ENCODE results near the gene HOXA2.

HOXA2 gene

DNA sequence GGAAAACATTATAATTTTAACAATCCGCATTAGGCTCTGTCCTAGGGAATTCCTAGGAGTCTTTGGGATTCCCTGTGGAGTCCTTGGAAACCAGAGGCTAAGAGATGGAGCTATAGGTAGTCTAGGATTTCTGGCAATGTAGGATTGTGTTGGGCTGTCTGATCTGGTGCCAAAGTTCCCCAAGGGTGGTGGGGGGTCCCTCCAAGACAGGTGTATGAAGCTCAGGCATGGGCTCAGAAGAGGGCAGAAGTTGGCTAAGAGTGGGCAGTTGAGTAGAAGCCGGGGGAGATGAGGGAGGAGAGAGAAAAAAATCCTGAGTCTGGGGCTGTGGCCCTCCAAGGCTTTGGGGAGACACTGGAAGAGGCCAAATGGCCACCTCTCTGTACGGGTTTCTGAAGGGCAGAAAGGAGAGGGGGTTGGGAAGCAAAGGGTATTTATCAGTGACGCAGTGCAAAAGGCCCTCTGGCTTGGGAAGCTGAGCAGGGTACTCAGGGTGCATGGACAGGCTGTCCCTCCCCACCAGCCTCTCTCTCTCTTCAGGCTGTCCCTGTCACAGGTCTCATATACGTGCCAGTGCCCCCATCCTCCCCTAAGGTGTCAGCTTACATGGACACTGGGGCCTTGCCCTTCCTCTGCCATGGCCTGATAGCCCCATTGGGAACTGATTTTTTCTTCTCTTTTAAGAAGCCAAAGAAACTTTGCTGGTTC lies 44.2 kb upstream of the HOXA2 start:
- peaks cover 5 to 9% of the 10 kb centered on the region in 2 donors for H3K36me3 ChIP-seq (ENCODE audit: control insufficient read depth in 2 of 2, insufficient read depth in 2 of 2, low read length in 2 of 2)
- H3K27me3 ChIP-seq (ENCODE audit: control insufficient read depth in 2 of 2, insufficient read depth in 2 of 2, low read length in 2 of 2): peaks cover 0 to 6% of the 10 kb centered on the region in 2 donors
- H3K9me3 ChIP-seq (ENCODE audit: control insufficient read depth in 2 of 2, low read length in 2 of 2): no peaks in the 10 kb centered on the region
- H3K4me1 ChIP-seq (ENCODE audit: control insufficient read depth in 2 of 2, insufficient read depth in 2 of 2, low read length in 2 of 2): peaks cover 42 to 64% of the 10 kb centered on the region in 2 donors
- H3K4me3 ChIP-seq (ENCODE audit: low read length in 2 of 2): peak overlapping the region; percentile 63 to 69
- peak overlapping the region; percentile 93 to 99 for H3K27ac ChIP-seq (ENCODE audit: low read depth in 2 of 2, low read length in 2 of 2)
- peak overlapping the region; percentile 75 to 86 for H3K9ac ChIP-seq (ENCODE audit: low read depth in 1 of 2, low read length in 2 of 2)

GRCh38 chr7:27145914-27146412 lies 43.5 kb upstream of the HOXA2 start:
- H3K27me3 ChIP-seq (ENCODE audit: control insufficient read depth in 2 of 2, insufficient read depth in 2 of 2, low read length in 2 of 2): no peaks in the 10 kb centered on the region
- peak overlapping the region; percentile 47 to 86 for H3K9ac ChIP-seq (ENCODE audit: low read depth in 1 of 2, low read length in 2 of 2)
- no peaks in the 10 kb centered on the region for H3K9me3 ChIP-seq (ENCODE audit: control insufficient read depth in 2 of 2, low read length in 2 of 2)
- peak overlapping the region; percentile 93 to 99 for H3K27ac ChIP-seq (ENCODE audit: low read depth in 2 of 2, low read length in 2 of 2)
- H3K4me1 ChIP-seq (ENCODE audit: control insufficient read depth in 2 of 2, insufficient read depth in 2 of 2, low read length in 2 of 2): peaks cover 42 to 66% of the 10 kb centered on the region in 2 donors
- H3K4me3 ChIP-seq (ENCODE audit: low read length in 2 of 2): peak overlapping the region; percentile 56 to 63
- H3K36me3 ChIP-seq (ENCODE audit: control insufficient read depth in 2 of 2, insufficient read depth in 2 of 2, low read length in 2 of 2): peaks cover 5 to 9% of the 10 kb centered on the region in 2 donors

GRCh38 chr7:27145165-27145913 lies 42.9 kb upstream of the HOXA2 start:
- peaks cover 37 to 71% of the 10 kb centered on the region in 2 donors for H3K4me1 ChIP-seq (ENCODE audit: control insufficient read depth in 2 of 2, insufficient read depth in 2 of 2, low read length in 2 of 2)
- no peaks in the 10 kb centered on the region for H3K27me3 ChIP-seq (ENCODE audit: control insufficient read depth in 2 of 2, insufficient read depth in 2 of 2, low read length in 2 of 2)
- peak overlapping the region; percentile 47 to 86 for H3K9ac ChIP-seq (ENCODE audit: low read depth in 1 of 2, low read length in 2 of 2)
- no peaks in the 10 kb centered on the region for H3K9me3 ChIP-seq (ENCODE audit: control insufficient read depth in 2 of 2, low read length in 2 of 2)
- peak overlapping the region; percentile 93 to 99 for H3K27ac ChIP-seq (ENCODE audit: low read depth in 2 of 2, low read length in 2 of 2)
- H3K36me3 ChIP-seq (ENCODE audit: control insufficient read depth in 2 of 2, insufficient read depth in 2 of 2, low read length in 2 of 2): peaks cover 5 to 9% of the 10 kb centered on the region in 2 donors
- peak overlapping the region; percentile 56 to 63 for H3K4me3 ChIP-seq (ENCODE audit: low read length in 2 of 2)

- H3K27ac ChIP-seq (ENCODE audit: low read depth in 2 of 2, low read length in 2 of 2): peak overlapping the region; percentile 93 to 99
- peaks cover 5 to 9% of the 10 kb centered on the region in 2 donors for H3K36me3 ChIP-seq (ENCODE audit: control insufficient read depth in 2 of 2, insufficient read depth in 2 of 2, low read length in 2 of 2)
- H3K4me3 ChIP-seq (ENCODE audit: low read length in 2 of 2): peak overlapping the region; percentile 44 to 56
- H3K9ac ChIP-seq (ENCODE audit: low read depth in 1 of 2, low read length in 2 of 2): peak overlapping the region; percentile 17 to 86
- peaks cover 36 to 71% of the 10 kb centered on the region in 2 donors for H3K4me1 ChIP-seq (ENCODE audit: control insufficient read depth in 2 of 2, insufficient read depth in 2 of 2, low read length in 2 of 2)
- no peaks in the 10 kb centered on the region for H3K9me3 ChIP-seq (ENCODE audit: control insufficient read depth in 2 of 2, low read length in 2 of 2)
- H3K27me3 ChIP-seq (ENCODE audit: control insufficient read depth in 2 of 2, insufficient read depth in 2 of 2, low read length in 2 of 2): no peaks in the 10 kb centered on the region
Observed at GRCh38 chr7:27144781-27145164, 42.3 kb upstream of the HOXA2 start.

GRCh38 chr7:27143950-27144780 lies 41.7 kb upstream of the HOXA2 start:
- Histone ChIP-seq H3K4me1 (ENCODE audit: control insufficient read depth in 2 of 2, insufficient read depth in 2 of 2, low read length in 2 of 2) (peaks cover 36 to 68% of the 10 kb centered on the region in 2 donors), H3K27ac (ENCODE audit: low read depth in 2 of 2, low read length in 2 of 2) (peak overlapping the region; percentile 93 to 99), H3K9ac (ENCODE audit: low read depth in 1 of 2, low read length in 2 of 2) (peak overlapping the region; percentile 52 to 86), H3K36me3 (ENCODE audit: control insufficient read depth in 2 of 2, insufficient read depth in 2 of 2, low read length in 2 of 2) (peaks cover 5 to 9% of the 10 kb centered on the region in 2 donors), H3K27me3 (ENCODE audit: control insufficient read depth in 2 of 2, insufficient read depth in 2 of 2, low read length in 2 of 2) (no peaks in the 10 kb centered on the region), H3K4me3 (ENCODE audit: low read length in 2 of 2) (peak overlapping the region; percentile 56 to 79), H3K9me3 (ENCODE audit: control insufficient read depth in 2 of 2, low read length in 2 of 2) (no peaks in the 10 kb centered on the region)

DNA sequence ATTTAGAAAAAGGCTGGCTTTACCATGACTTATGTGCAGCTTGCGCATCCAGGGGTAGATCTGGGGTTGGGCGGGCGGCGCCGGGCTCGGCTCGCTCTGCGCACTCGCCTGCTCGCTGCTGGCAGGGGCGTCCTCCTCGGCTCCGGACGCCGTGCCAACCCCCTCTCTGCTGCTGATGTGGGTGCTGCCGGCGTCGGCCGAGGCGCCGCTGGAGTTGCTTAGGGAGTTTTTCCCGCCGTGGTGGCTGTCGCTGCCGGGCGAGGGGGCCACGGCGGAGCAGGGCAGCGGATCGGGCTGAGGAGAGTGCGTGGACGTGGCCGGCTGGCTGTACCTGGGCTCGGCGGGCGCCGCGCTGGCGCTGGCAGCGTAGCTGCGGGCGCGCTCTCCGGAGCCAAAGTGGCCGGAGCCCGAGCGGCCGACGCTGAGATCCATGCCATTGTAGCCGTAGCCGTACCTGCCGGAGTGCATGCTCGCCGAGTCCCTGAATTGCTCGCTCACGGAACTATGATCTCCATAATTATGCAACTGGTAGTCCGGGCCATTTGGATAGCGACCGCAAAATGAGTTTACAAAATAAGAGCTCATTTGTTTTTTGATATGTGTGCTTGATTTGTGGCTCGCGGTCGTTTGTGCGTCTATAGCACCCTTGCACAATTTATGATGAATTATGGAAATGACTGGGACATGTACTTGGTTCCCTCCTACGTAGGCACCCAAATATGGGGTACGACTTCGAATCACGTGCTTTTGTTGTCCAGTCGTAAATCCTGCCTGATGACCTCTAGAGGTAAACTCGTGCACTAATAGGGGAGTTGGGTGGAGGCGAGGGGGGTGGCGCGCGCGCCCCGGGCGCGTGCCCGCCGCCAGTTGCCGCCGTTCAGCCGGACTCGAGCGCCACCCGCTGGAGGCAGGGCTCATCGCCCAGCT lies 40.8 kb upstream of the HOXA2 start, which contains the start of gene HOXA5:
TSS of gene HOXA5 (minus strand) at position 659 of the 927 bp plus-strand sequence. CDS start at position 585, 74 bp downstream.
- peaks cover 31 to 60% of the 10 kb centered on the region in 2 donors for H3K4me1 ChIP-seq (ENCODE audit: control insufficient read depth in 2 of 2, insufficient read depth in 2 of 2, low read length in 2 of 2)
- H3K9ac ChIP-seq (ENCODE audit: low read depth in 1 of 2, low read length in 2 of 2): peak within 1 kb of the TSS; percentile 85 to 86
- H3K4me3 ChIP-seq (ENCODE audit: low read length in 2 of 2): peak within 1 kb of the TSS; percentile 78 to 79
- peak within 1 kb of the TSS; percentile 93 to 99 for H3K27ac ChIP-seq (ENCODE audit: low read depth in 2 of 2, low read length in 2 of 2)
- H3K36me3 ChIP-seq (ENCODE audit: control insufficient read depth in 2 of 2, insufficient read depth in 2 of 2, low read length in 2 of 2): peaks cover 5 to 9% of the 10 kb centered on the region in 2 donors
- H3K27me3 ChIP-seq (ENCODE audit: control insufficient read depth in 2 of 2, insufficient read depth in 2 of 2, low read length in 2 of 2): no peaks in the 10 kb centered on the region
- no peaks in the 10 kb centered on the region for H3K9me3 ChIP-seq (ENCODE audit: control insufficient read depth in 2 of 2, low read length in 2 of 2)

GRCh38 chr7:27142580-27143022 lies 40.1 kb upstream of the HOXA2 start:
- Histone ChIP-seq H3K4me1 (ENCODE audit: control insufficient read depth in 2 of 2, insufficient read depth in 2 of 2, low read length in 2 of 2) (peaks cover 27 to 62% of the 10 kb centered on the region in 2 donors), H3K9me3 (ENCODE audit: control insufficient read depth in 2 of 2, low read length in 2 of 2) (no peaks in the 10 kb centered on the region), H3K36me3 (ENCODE audit: control insufficient read depth in 2 of 2, insufficient read depth in 2 of 2, low read length in 2 of 2) (peaks cover 5 to 9% of the 10 kb centered on the region in 2 donors), H3K9ac (ENCODE audit: low read depth in 1 of 2, low read length in 2 of 2) (peak overlapping the region; percentile 85 to 86), H3K4me3 (ENCODE audit: low read length in 2 of 2) (peak overlapping the region; percentile 78 to 79), H3K27ac (ENCODE audit: low read depth in 2 of 2, low read length in 2 of 2) (peak overlapping the region; percentile 93 to 99), H3K27me3 (ENCODE audit: control insufficient read depth in 2 of 2, insufficient read depth in 2 of 2, low read length in 2 of 2) (no peaks in the 10 kb centered on the region)

- Histone ChIP-seq H3K4me3 (ENCODE audit: low read length in 2 of 2) (peak overlapping the region; percentile 78 to 79), H3K9ac (ENCODE audit: low read depth in 1 of 2, low read length in 2 of 2) (peak overlapping the region; percentile 85 to 86)
Observed at GRCh38 chr7:27141923-27142579, 39.6 kb upstream of the HOXA2 start.

More at GRCh38 chr7:27141923-27142579, 39.6 kb upstream of the HOXA2 start:
- peak overlapping the region; percentile 93 to 99 for H3K27ac ChIP-seq (ENCODE audit: low read depth in 2 of 2, low read length in 2 of 2)
- no peaks in the 10 kb centered on the region for H3K9me3 ChIP-seq (ENCODE audit: control insufficient read depth in 2 of 2, low read length in 2 of 2)
- no peaks in the 10 kb centered on the region for H3K27me3 ChIP-seq (ENCODE audit: control insufficient read depth in 2 of 2, insufficient read depth in 2 of 2, low read length in 2 of 2)
- H3K4me1 ChIP-seq (ENCODE audit: control insufficient read depth in 2 of 2, insufficient read depth in 2 of 2, low read length in 2 of 2): peaks cover 24 to 62% of the 10 kb centered on the region in 2 donors
- H3K36me3 ChIP-seq (ENCODE audit: control insufficient read depth in 2 of 2, insufficient read depth in 2 of 2, low read length in 2 of 2): peaks cover 5 to 9% of the 10 kb centered on the region in 2 donors

Data from mucosa of rectum (tissue), 2 donors.